Measurements from ENCODE around the gene SCNM1.

SCNM1 gene, protein sequence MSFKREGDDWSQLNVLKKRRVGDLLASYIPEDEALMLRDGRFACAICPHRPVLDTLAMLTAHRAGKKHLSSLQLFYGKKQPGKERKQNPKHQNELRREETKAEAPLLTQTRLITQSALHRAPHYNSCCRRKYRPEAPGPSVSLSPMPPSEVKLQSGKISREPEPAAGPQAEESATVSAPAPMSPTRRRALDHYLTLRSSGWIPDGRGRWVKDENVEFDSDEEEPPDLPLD

DNA sequence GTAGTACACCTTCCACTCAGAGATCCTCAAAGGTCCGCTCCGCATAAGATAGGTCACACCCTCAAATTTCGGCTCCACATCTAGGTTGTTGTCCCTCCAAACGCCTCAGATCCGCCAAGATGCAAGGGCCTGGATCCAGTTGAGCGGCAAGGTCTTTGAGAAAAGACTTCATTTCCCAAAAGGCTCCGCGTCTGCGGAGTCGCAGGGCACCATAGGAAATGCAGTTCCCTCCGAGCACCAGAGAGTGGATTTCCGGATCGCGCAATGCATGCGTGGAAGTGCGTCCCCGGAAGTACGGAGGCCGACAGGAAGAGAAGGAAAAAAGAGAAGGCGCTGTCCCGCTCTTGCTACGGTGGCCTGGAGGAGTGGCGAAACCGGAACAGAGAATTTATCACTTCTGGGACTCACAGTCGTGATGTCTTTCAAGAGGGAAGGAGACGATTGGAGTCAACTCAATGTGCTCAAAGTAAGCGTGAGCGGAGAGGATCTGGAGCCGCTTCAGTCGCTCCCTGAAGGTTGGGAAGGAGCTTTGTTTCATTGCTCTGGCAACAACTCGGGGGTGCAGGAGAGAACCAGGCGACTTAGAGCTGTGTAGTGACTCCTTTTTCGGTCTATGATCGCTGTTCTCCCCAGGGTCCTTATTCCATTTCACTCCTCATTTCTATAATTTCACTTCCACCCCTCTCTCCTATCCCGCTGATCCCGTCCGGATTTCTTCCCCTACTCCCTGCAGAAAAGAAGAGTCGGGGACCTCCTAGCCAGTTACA, at the start of gene SCNM1, which contains the start of gene LYSMD1:
Gene SCNM1 (plus strand): TSS at position 407 of the 767 bp plus-strand sequence. CDS start 9 bp downstream, at position 416.
Gene LYSMD1 (minus strand): TSS at position 165 of the 767 bp plus-strand sequence. CDS start 644 bp downstream, outside the sequence.
- DNase-seq = peak; percentile 99

DNA sequence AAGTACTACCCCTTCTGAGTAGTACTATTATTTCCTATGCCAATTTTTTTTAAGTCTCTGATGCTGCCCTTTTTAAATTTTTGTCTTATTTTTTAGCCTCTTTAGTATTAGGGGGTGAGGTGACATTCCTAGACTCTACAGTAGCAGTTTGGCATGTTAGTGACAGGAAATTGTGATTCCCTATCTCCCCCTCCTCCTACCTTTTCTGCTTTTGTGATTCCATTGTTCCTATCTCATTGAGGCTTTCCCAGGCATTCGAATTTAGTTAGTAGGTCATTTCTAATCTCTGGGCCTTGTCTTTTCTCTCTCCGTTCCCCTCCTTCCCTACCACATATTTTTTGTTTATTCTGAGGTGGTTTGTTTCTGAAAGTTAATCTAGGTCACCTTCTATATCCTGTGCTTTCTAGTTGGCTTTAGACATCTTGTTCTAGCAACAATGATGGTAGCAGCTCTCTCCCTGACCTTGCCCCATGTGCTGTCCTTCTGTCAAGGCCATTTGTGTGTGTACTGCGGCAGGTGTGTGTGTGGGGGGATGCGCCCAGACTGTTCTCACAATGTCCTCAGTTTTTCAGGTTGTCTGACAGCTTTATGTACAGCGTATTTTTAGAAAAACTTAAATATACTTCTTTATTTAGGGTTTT, 41.1 kb upstream of the SCNM1 start:
- DNase-seq = no peak

DNA sequence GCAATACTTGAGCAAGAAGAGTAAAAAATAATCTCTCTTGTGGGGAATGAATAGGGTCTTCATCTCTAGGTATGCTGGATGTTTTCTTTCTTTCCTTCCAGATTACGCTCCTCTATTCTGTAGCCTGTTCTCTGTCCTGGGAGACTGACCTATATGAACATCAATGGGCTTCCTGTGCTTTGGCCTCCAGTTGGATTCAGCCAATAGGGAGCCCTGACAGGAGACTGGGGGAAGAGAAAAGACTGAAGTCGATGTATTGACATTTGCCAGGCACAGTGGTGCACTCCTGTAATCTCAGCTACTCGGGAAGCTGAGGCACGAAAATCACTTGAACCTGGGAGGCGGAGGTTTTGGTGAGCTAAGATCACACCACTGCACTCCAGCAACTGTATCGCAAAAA, 37.1 kb upstream of the SCNM1 start:
- DNase-seq = no peak

DNA sequence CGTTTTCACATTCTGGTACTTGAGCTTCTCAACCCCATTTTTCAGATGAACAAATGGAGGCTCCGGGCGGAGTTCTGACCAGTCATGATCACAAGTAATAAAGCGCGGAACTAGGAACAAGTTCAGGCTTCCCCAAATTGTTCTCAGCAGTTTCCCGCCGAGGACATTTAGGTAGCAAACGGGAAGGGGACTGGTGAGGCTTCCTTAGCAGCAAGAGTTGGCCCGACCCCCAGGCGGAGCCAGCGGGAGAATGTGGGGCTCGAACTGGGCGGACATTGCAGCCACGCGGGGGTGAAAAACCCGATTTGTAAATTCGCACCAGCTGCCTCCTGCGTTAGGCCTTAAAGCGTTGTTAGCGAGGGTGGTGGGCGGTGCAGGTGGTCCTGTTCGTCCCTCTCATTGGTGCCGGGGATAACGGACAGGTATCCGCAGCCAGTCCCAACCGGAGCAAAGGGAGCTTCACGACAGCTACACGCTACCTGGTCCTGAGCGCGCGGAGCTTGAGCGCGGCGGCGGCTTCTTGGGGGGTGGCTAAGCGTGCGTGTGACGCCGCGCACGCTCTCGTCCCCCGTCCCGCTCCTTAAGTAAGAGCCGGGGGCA, 34.9 kb upstream of the SCNM1 start:
- peak; percentile 85 for DNase-seq

DNA sequence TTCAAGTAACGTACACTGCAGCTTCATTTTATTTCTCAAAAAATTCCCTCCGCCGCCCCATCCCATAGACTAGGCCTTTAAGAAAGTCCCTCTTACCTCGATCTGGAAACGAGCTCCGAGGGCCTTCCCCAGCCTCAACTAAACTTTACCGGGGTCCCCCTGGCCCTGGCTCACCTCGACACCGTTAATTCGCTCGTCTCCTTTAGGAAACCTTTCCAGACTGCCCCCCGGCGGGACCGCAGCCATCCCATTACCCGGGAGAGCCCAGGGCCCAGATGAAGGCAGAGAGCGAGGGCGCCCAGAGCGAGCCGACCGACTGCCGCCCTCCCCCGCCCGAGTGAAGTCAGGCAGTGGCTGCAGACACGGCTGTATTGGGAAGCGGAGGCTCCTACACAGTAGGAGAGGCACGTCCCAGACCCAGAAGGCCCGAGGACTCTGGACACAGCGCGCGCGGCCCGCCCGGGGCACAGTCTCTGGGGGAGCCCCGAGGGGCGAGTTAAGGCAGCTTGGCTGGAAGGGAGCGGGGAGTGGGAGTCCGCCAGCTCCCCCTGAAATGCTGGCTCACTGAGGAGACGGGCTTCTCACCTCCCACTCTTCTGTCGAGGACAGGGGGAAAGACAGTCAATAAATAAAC, 34.1 kb upstream of the SCNM1 start:
- DNase-seq = no peak

DNA sequence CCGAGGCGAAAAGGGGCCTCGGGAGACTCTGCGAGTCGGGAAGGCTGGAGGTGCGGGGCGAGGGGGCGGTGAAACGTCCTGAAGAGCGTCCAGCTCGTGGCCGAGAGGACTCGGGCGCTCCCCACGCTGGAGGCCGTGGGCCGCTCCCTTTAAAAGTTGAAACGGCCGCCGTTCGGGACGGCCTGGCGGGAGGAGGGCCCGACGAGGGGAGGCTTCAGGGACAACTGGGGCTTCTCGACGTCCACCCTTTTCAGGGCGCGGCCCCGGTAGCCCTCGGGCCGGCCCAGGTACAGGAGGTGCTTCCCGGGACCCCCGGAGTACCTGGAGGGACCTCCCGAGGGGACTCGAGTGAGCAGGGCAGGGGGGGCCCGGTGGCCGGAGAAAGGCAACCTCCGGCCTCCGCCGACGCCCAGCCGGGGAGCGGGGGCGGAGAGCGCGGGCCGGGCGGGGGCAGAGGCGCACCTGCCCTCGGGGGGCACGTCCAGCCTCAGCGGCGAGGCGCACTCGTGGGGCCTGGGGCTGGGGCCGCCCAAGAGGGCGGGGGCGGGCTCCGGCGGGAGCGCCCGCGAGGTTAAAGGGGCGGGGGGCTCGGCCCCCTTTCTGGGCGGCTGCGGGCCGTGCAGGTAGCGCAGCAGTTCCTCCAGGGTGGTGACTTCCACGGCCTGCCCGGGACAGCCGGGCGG, 33.5 kb upstream of the SCNM1 start:
- no peak for DNase-seq

DNA sequence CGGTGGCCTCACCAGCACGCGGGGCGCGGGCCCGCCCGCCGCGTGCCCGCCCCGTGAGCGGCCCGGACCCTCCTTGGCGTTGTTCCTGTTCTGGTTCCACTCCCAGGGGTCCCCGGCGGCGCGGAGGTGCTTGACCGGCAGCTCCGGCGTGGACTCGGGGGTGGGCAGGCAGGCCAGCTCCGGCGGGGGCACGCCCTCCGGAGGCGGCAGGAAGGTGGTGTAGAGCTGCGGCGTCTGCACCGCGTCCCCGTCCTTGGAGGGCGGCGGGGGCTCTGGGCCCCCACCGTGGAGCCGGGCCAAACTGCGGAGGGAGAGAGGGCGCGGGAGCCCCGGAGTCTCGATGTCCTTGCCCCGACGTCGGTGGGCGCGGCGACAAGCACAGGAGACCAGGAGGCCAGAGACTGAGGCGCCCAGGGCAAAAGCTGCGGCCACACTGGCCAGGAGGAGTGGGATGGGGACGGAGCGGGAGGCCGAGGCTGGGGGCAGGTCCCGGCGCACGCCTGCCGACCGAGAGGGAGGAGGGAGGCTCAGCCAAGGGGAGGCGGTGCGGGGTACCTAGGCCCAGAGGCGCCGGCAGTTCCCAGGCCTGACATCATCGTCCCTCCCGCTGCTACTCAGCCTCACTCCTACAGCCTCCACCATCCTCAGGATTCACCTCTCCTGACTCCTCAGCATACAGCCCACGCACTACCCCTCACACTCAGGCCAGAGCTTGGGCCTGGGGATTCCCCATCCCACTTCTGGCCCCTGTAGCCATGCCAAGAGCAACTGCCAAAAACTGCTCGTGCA, 32.7 kb upstream of the SCNM1 start:
- no peak for DNase-seq

DNA sequence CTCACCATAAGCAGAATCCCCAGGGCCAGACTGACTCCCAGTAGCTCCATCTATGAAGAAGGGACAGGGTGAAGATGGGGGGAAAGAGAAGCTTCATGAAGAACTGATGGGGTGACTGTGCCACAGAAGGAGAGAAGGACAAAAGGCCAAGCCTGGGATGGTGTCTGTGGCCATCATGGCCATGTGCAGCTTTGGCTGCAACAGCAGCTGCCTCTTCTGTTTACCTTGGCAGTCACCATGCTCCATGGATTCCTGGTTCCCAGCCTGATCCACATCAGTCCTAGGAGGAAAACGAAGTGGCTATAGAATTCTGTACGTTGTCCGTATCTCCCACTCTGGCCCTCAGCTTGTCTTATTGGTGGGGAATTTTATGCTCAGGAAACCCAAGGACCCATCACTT, 31.5 kb upstream of the SCNM1 start:
- DNase-seq = no peak

DNA sequence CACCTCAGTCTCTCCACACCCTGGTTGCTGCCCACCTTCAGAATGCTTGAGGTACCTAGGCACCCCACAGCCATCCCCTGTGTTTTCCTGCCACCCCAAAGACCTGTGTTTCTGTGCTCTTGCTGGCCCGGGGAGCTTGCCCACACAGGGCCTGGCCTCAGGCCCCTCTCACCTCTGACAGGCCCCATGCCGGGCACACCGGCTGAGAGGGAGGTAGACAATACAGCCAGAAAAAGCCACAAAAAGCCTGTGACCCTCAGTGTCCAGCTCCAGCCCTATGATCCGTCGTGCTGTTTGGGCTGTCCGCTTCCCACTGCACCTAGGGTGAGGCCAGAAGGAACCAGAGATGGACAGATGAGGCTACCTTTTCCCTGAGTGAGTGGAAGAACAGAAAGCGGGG, 31.0 kb upstream of the SCNM1 start:
- no peak for DNase-seq

DNA sequence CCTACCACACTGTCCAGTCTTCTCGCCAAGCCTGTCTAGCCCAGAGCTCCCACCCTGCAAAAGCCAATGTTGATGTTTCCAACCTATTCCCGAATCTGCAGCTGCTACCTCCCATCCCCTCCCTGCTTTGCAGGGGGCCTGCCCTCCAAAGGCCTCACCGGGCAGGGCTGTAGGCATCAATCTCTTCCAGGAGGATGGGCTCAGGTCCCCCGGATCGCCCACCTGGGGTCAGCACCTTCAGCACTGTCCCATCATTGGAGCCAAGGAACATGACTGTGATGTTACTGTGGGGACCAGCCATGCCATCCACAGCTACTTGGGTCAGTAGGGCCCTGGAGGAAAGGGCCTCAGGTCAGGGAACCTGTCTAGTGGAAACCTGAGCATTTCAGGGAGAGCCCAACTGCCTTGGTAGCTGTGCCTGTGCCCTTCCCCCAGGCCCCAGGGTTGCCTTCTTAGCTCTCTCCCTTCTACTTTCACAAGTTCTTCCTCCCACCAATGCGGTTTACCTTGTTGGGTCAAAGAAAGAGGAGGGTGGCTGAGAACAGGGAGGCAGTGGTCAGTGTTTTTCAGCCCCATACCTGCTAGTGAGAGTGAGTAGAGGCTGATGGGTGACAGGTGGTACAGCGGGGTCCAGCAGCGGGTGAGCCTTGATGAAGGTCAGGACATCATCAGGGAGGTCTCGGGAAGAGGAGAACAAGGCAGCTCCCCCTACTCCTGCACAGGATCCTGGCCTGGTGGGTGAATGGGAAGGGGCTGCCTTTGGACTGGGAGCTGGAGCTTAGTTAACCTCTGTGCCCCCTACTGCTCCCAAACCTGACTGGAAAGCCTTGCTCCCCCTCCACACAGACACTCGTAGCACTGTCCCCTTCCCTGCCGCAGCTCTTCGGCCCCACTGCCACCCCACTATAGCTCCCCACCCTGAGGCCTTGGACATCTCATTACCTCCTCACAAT, 30.2 kb upstream of the SCNM1 start:
- no peak for DNase-seq

DNA sequence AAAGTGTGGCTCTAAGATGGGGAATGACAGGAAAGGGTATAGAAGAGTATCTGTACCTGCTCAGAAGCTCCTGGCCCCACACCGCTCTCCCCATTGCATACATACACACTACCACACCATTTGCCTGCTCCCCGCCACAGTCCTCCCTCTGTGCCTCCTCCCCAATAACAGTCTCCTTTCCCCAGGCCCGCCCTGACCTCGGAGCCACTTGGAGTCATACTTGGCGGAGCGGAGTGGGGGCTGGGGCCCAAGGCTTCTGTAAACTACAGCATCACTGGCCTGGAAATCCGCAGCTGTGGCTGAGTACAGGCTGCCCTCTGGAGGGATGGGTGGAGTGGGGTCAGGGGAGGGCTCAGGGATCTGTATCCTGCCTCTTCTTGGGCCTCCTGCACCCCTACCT, 28.2 kb upstream of the SCNM1 start:
- no peak for DNase-seq

DNA sequence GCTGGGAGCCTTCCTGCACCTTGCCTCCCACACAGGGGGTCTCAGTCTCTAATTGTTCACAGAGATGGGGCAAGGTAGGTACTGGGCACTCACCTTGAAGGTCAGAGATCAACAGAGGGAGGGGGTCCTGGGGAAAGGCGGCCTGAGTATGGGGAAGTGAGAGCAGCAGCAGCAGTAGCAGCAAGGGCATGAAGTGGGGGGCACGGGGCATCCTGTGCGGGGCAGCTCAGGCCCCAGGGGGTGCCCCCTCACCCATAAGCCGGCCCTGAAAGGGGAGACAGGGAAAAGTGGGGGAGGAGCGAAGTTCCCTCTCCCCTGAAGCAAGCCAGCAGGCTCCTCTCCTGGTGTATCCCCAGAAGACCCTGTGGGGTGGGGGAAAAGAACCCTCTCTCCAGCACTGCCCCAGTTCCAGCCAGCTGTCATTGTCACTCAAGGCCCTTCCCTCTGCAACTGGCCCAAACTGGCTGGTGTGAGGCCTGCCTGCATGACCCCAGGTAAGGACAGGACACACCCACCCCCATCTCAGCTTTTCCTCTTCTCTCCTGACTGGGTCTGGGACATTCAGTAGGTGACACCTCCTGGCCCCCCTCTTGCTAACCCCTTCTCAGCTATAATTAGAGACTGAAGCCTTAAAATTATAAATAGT, 23.4 kb upstream of the SCNM1 start:
- DNase-seq = no peak

DNA sequence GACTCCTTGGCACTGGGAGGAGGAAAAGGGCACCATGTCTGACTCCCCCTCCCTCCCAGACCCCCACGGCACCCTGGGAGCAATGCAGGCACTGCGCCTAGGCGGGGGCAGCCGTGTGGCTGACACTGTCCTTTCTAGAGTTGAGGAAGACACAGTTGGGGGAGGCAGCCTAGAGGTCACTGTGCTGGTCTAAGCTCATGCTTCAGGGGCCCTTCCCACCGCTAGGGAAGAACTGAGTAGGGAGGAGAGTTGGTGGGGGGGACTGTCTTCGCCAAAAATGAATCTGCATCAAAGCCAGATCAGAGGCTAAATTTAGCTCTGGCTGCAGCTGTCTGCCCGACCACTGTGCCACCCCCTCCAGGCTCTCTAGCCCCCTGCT, 22.9 kb upstream of the SCNM1 start:
- DNase-seq = no peak

DNA sequence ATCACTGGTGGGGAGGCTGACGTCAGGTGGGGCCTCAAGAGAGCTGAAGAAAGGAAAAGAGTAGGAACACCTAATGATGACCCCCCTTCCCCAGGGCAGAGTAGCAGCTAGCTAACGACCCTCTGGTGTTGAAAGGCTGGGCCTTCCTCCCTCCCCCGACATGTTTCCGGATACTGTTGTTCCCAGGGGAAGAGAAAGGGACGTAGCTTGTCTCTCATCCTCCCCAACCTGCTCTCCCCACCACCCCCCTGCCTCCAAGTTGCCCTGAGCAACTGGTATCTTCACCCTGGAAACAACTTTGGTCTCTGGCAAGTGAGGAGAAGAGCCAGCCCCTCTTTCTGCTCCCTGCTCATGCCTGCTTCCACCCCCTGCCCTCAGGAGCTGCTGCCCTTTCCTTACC, 22.0 kb upstream of the SCNM1 start:
- DNase-seq = no peak

DNA sequence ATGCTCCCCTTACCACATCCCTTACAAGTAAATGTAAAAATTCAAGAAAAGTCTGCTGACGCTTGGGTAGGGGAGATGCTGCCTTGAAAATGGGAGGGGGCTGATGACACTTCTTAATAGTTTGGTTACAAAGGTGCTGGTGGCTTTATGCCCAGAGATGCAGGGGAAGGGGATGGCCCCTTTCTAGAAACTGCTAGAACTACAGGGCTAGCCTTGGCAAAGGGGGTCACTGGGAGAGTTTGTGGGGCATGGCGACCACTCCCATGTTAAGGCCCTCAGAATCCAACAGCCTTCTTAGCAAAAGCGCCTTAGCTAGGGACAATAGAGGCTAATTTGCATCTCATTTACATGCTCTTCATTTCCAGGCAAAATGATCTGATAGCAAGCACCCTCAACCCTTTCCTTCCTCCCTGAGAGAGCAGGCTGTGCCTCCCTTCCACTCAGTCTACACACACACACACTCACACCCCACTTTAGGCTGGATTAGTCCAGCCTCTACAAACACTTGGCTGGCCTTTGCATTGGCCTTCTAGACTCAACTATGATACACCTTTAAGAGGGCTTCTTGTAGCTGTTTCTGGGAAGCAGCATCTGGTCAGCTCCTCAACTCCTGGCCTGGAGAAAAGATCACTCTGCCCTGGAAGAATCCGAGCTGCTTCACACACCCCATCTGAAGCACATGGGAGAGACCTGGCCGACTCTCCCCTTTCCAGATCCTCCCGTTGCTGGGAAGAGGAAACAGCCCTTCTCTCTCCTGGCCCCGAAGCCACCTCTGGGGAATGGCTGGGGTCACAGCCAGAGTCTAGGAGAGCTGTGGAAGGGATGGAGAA, 21.3 kb upstream of the SCNM1 start:
- DNase-seq = no peak

DNA sequence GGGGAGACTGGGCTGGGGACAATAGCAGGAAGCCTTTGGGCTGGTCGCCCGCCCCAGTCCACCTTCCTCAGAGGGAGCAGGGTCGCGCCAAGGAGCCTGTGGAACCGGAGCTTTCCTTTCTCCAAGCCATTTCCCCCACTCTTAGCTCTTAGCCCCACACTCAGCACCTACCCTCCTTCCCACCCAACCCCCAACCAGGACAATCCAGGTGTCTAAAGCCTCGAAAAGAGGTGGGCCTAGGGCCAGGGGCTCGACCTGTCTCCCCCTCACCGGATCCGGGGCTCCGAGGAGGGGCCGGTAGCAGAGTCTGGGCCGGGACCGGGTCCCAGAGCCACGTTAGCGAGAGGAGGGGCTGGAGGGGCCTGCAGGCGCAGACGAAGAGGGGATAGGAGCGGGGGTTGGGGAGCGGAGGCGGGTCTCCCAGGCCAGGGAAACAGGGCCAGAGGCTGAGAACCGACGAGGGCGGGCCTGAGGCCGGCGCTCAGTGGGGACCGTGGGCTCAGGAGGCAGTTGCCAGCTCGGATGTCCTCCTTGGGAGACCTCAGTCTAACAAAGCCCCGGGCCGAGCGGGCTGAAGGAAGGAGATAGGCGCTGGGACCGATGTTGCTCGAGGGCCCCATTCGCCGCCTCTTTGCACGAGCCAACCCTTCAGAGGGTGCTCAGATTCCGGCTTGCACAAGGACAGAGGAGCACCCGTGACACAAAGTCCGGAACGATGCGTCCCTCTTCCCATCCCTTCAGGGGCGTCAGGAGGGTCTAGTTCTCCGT, 20.5 kb upstream of the SCNM1 start:
- peak; percentile 39 for DNase-seq

DNA sequence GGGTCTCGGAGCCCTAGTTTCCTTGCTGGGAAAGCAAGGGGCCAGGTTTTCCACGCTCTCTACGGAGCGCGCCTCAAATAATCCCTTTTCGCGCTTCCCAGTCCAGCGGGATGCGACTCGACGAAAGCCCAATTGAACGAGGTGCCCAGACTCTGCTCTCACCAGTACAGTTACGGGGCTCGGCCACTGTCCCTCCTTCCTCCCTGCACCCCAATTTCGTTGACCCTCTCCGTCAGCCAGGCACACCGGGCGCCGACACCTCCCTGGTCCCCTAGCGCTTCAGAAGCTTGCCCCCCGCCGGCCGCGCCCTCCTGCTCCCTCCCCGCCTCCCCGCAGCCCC, 19.9 kb upstream of the SCNM1 start:
- no peak for DNase-seq

DNA sequence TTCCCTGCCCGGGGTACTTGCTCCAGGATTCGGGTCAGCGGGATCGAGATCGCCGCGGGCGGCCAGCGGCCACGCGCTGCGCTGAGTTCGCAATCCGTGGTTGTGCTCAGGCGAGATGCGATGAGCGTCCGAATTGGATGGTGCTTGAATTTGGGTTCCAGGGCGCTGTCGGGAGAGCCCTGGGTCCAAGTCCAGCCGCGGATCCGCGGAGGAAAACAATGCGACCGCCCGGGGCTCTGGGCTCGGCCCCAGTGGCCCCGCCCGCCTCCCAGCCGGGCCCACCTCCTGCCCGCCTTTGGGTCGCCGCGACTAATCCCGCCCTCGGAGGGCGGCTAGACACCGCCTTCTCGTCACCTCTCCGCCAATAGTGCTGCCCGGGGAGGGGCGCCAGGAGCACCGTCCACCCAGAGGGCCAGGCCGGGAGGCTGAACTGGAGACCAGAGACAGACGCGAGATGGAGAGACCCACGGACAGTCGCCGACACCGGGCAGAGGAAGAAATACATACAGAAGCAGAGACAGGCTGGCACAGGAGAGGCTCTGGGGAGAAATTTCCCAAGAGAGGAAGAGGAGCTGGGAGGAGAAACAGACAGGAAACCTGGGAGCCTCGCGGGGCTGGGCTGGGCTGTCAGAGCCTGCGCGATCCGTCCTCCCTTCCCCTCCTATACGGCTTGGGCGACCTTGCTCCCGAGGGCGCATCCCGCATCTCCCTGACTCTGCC, 19.4 kb upstream of the SCNM1 start, which contains the start of gene SEMA6C:
Gene SEMA6C (minus strand): TSS at position 220 of the 720 bp plus-strand sequence. CDS start 4,010 bp downstream, outside the sequence.
- peak; percentile 87 for DNase-seq

Measured in hematopoietic multipotent progenitor cell treated with erythropoietin and hydrocortisone succinate and interleukin-3 and kit ligand, for 8 days (in vitro differentiated cells).